HG03558 (cell line): ENCODE measurements around the gene GLTP.

Source experiments
- ATAC-seq: cut with Tn5 transposase; IDR thresholded peaks from one replicate; pipeline ENCODE4 v1.9.1; 2021; ENCODE audit warnings: moderate number of reproducible peaks; ENCODE audit not compliant: unreplicated experiment; ENCODE audit errors: extremely low read depth

GLTP gene

GRCh38 chr12:109847142-109847735 is 33.1 kb downstream of the GLTP start:
- no peak for ATAC-seq

GRCh38 chr12:109845824-109846205 is 34.5 kb downstream of the GLTP start:
- ATAC-seq = no peak

GRCh38 chr12:109844983-109845823 is 35.1 kb downstream of the GLTP start:
- no peak for ATAC-seq

- ATAC-seq = no peak
Measured at GRCh38 chr12:109844091-109844490, 36.2 kb downstream of the GLTP start.

- ATAC-seq = no peak
Measured at GRCh38 chr12:109842021-109842420, 38.3 kb downstream of the GLTP start.

- ATAC-seq = no peak
Measured at GRCh38 chr12:109841356-109841755, 39.0 kb downstream of the GLTP start.

GRCh38 chr12:109840305-109841074 is 39.9 kb downstream of the GLTP start:
- ATAC-seq = no peak

GRCh38 chr12:109839444-109839843 is 40.9 kb downstream of the GLTP start:
- no peak for ATAC-seq

- ATAC-seq = no peak
Measured at GRCh38 chr12:109836916-109837315, 43.4 kb downstream of the GLTP start.

GRCh38 chr12:109835827-109836226 is 44.5 kb downstream of the GLTP start:
- no peak for ATAC-seq

GRCh38 chr12:109833307-109834189 is 46.8 kb downstream of the GLTP start, which contains the start of gene TRPV4:
Gene TRPV4, minus strand, starts transcription at chr12:109833398. Its CDS starts 18,602 bp downstream, at chr12:109814796.
- ATAC-seq = no peak

GRCh38 chr12:109832541-109833306 is 47.6 kb downstream of the GLTP start:
- no peak for ATAC-seq

- no peak for ATAC-seq
Measured at GRCh38 chr12:109831929-109832328, 48.4 kb downstream of the GLTP start.

- ATAC-seq = no peak
Measured at GRCh38 chr12:109831365-109831764, 49.0 kb downstream of the GLTP start.

GRCh38 chr12:109830718-109831117 is 49.6 kb downstream of the GLTP start:
- no peak for ATAC-seq

GRCh38 chr12:109830267-109830666 is 50.1 kb downstream of the GLTP start:
- ATAC-seq = no peak

- no peak for ATAC-seq
Measured at GRCh38 chr12:109829667-109830066, 50.7 kb downstream of the GLTP start.

- ATAC-seq = no peak
Measured at GRCh38 chr12:109828754-109829511, 51.4 kb downstream of the GLTP start.
